Cardiac muscle cell (in vitro differentiated cells and primary cell): Measurements from ENCODE around the gene TXLNB. TPM values are rescaled to one million over a fixed set of nuclear protein-coding genes. Genes with fewer than 3 reads are reported as not detected.
A peak's percentile ranks its signal among the peaks of the same experiment; 100 is the strongest.

Experiments used
- DNase-seq, 2 donors: peaks; one replicate each; pipeline versions ENCODE4 v3.0.0 to v3.0.0-alpha.2; 2010 to 2017; ENCODE audit warnings: low read depth in 1 of 2, low spot score in 1 of 2
- H3K27ac ChIP-seq: fragments of 200-600 bp; sonication (generic); 2 replicates; pipeline ENCODE4 v1.5.1; 2016
- H3K27me3 ChIP-seq: fragments of 200-600 bp; sonication (generic); 2 replicates; pipeline ENCODE4 v1.6.0; 2016; ENCODE audit warnings: control low read depth
- H3K36me3 ChIP-seq: fragments of 200-600 bp; sonication (generic); 2 replicates; pipeline ENCODE4 v1.5.1; 2016; ENCODE audit warnings: control low read depth
- H3K4me1 ChIP-seq: fragments of 200-600 bp; sonication (generic); 2 replicates; pipeline ENCODE4 v1.8.1; 2017; ENCODE audit warnings: low read depth, mild to moderate bottlenecking, mixed run types
- H3K4me3 ChIP-seq: fragments of 200-600 bp; sonication (generic); 2 replicates; pipeline ENCODE4 v1.5.1; 2016; ENCODE audit warnings: mild to moderate bottlenecking
- H3K9me3 ChIP-seq: fragments of 200-600 bp; sonication (generic); 2 replicates; pipeline ENCODE4 v1.5.1; 2017; ENCODE audit warnings: low read depth, mild to moderate bottlenecking, control low read depth
- CTCF ChIP-seq: IDR thresholded peaks from 2 replicates; pipeline ENCODE4 v1.5.1; 2012; ENCODE audit warnings: low read depth, mild to moderate bottlenecking, low read length
- polyA plus RNA-seq: library from polyadenylated mRNA; unstranded; fragments of >200 nt; fragmentation: Nextera tagmentation; extraction: Ambion mirVana; gene quantifications from 2 replicates; pipeline ENCODE4 v1.2.1, GENCODE V29; 2016
- total RNA-seq: library from RNA; depleted of rRNA; stranded (reverse); fragments of >200 nt; gene quantifications from 2 replicates; pipeline ENCODE4 v1.2.3, GENCODE V29; 2016

TXLNB gene
- total and polyA plus RNA-seq, 2 experiments from 2014 or later: 5.9 to 17.5 TPM

- Histone ChIP-seq H3K27me3 (no peaks in the 10 kb centered on the region), H3K36me3 (no peaks in the 10 kb centered on the region), H3K9me3 (no peaks in the 10 kb centered on the region), H3K4me3 (no peak overlapping the region), H3K4me1 (no peaks in the 10 kb centered on the region), H3K27ac (no peak overlapping the region)
- no peak for TF ChIP-seq CTCF
- peak in 1 of 2 donors; percentile 74 for DNase-seq
Observed at GRCh38 chr6:139336488-139336887, 44.7 kb upstream of the TXLNB start.

GRCh38 chr6:139335447-139336210 lies 43.8 kb upstream of the TXLNB start:
- Histone ChIP-seq H3K4me1 (no peaks in the 10 kb centered on the region), H3K36me3 (no peaks in the 10 kb centered on the region), H3K27ac (no peak overlapping the region), H3K27me3 (no peaks in the 10 kb centered on the region), H3K9me3 (no peaks in the 10 kb centered on the region), H3K4me3 (no peak overlapping the region)
- TF ChIP-seq CTCF: no peak
- DNase-seq: no peak

- Histone ChIP-seq H3K27ac (no peak overlapping the region), H3K4me1 (no peaks in the 10 kb centered on the region), H3K9me3 (no peaks in the 10 kb centered on the region), H3K36me3 (no peaks in the 10 kb centered on the region), H3K4me3 (no peak overlapping the region), H3K27me3 (no peaks in the 10 kb centered on the region)
- no peak for TF ChIP-seq CTCF
- peak in 1 of 2 donors; percentile 96 for DNase-seq
Observed at GRCh38 chr6:139334806-139335446, 43.1 kb upstream of the TXLNB start.

- no peaks in the 10 kb centered on the region for H3K36me3 ChIP-seq
- H3K27ac ChIP-seq: no peak overlapping the region
- no peak for TF ChIP-seq CTCF
- H3K4me1 ChIP-seq: no peaks in the 10 kb centered on the region
- peak in 1 of 2 donors; percentile 38 for DNase-seq
- no peak overlapping the region for H3K4me3 ChIP-seq
- no peaks in the 10 kb centered on the region for H3K9me3 ChIP-seq
- no peaks in the 10 kb centered on the region for H3K27me3 ChIP-seq
Observed at GRCh38 chr6:139330826-139331500, 39.2 kb upstream of the TXLNB start.

- H3K4me3 ChIP-seq: no peak overlapping the region
- no peak overlapping the region for H3K27ac ChIP-seq
- no peaks in the 10 kb centered on the region for H3K9me3 ChIP-seq
- H3K4me1 ChIP-seq: no peaks in the 10 kb centered on the region
- H3K27me3 ChIP-seq: no peaks in the 10 kb centered on the region
- no peaks in the 10 kb centered on the region for H3K36me3 ChIP-seq
- DNase-seq: no peak
- no peak for TF ChIP-seq CTCF
Observed at GRCh38 chr6:139330306-139330705, 38.5 kb upstream of the TXLNB start.
